H1 (cell line): ENCODE data around the gene BTBD10. TPM values are rescaled to one million over a fixed set of nuclear protein-coding genes. Genes with fewer than 3 reads are reported as not detected.

Experiments used
- SAP30 ChIP-seq: fragments of 300-600 bp; sonication (generic); IDR thresholded peaks from 2 replicates; pipeline ENCODE4 v1.7.1; 2012; ENCODE audit warnings: low read length, moderate library complexity, mild to moderate bottlenecking, inconsistent platforms; ENCODE audit not compliant: insufficient read depth, insufficient replicate concordance
- SRF ChIP-seq: IDR thresholded peaks from 2 replicates; pipeline ENCODE4 v1.6.1; 2011; ENCODE audit warnings: mild to moderate bottlenecking, low read depth, low read length, moderate library complexity
- polyA plus RNA-seq, 7 experiments: library from polyadenylated mRNA; depleted of rRNA in 3 of 7; stranded (reverse) in 5 of 7; unstranded in 2 of 7; fragments of >200 nt in 5 of 7; fragments of 200-250 nt in 2 of 7; gene quantifications; 1 replicate in 5 of 7; 2 replicates in 1 of 7; 4 replicates in 1 of 7; pipeline versions ENCODE4 v1.2.1 to v1.2.3, GENCODE V29; 2011 to 2013; ENCODE audit warnings: missing spikeins in 2 of 7, mixed read lengths in 2 of 7
- total RNA-seq: library from RNA; stranded (reverse); fragmentation: NEBNext Ultra II Directional; extraction: Animal tissue kit (Norgen Biotek cat#: 25700); gene quantifications from 2 replicates; pipeline ENCODE4 v1.2.1, GENCODE V29; 2021
- TF ChIP-seq, protein P1 (sequence below): IDR thresholded peaks from 2 replicates; pipeline ENCODE4 v1.6.1; 2012; ENCODE audit warnings: inconsistent platforms

BTBD10 gene
- total and polyA plus RNA-seq, 2 of the 8 experiments (the other 6 are each of a cell fraction or from before 2014, with no cell fraction given): 13.8 to 22.2 TPM

DNA sequence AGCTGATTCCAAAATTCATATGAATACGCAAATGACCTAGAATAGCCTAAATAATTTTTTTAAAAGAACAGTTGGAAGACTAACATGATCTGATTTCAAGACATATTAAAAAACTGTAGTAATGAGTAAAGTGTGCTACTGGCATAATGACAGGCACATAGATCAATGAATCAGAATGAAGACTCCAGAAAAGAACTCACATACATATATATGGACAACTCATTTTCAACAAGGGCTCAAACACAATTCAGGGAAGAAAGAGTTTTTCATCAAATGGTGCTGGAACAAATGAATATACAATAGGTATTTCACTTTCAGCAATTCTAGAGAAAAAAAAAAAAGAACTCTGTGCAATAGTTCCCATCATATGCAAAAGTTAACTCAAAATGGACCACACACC is 33.7 kb downstream of the BTBD10 start (continued):
- TF ChIP-seq SAP30: no peak
- TF ChIP-seq, protein P1, sequence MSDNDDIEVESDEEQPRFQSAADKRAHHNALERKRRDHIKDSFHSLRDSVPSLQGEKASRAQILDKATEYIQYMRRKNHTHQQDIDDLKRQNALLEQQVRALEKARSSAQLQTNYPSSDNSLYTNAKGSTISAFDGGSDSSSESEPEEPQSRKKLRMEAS: no peak
- TF ChIP-seq SRF: no peak
